HT1080 (cell line): ENCODE data around the gene THSD7A. TPM values are rescaled to one million over a fixed set of nuclear protein-coding genes. Genes with fewer than 3 reads are reported as not detected.

ENCODE experiments used
- DNase-seq: peaks from one replicate; pipeline ENCODE4 v3.0.0-alpha.2; 2015; ENCODE audit warnings: low read depth
- total RNA-seq: library from RNA; depleted of rRNA; stranded (reverse); fragments of >200 nt; shearing (Covaris generic); gene quantifications from 2 replicates; pipeline ENCODE4 v1.2.3, GENCODE V29; 2014

The THSD7A gene
- total RNA-seq, 1 experiment from 2014 or later = not detected

GRCh38 chr7:11587814-11588213 lies 244.2 kb downstream of the THSD7A start:
- DNase-seq = no peak

GRCh38 chr7:11587048-11587447 lies 244.9 kb downstream of the THSD7A start:
- DNase-seq = no peak

GRCh38 chr7:11584406-11585031 lies 247.5 kb downstream of the THSD7A start:
- no peak for DNase-seq

GRCh38 chr7:11579141-11579540 lies 252.9 kb downstream of the THSD7A start:
- DNase-seq = no peak

GRCh38 chr7:11576310-11576709 lies 255.7 kb downstream of the THSD7A start:
- no peak for DNase-seq

- DNase-seq = no peak
Measured at GRCh38 chr7:11573128-11573750, 258.8 kb downstream of the THSD7A start.

- DNase-seq = no peak
Measured at GRCh38 chr7:11570922-11571550, 261.0 kb downstream of the THSD7A start.

- no peak for DNase-seq
Measured at GRCh38 chr7:11570205-11570604, 261.8 kb downstream of the THSD7A start.

GRCh38 chr7:11567571-11567970 lies 264.4 kb downstream of the THSD7A start:
- DNase-seq = no peak

- DNase-seq = peak; percentile 35
Measured at GRCh38 chr7:11557627-11558026, 274.4 kb downstream of the THSD7A start.

GRCh38 chr7:11552676-11553296 lies 279.2 kb downstream of the THSD7A start:
- no peak for DNase-seq

GRCh38 chr7:11551470-11551869 lies 280.5 kb downstream of the THSD7A start:
- no peak for DNase-seq

GRCh38 chr7:11548532-11548931 lies 283.5 kb downstream of the THSD7A start:
- DNase-seq = no peak

GRCh38 chr7:11541330-11541729 lies 290.7 kb downstream of the THSD7A start:
- no peak for DNase-seq

- peak; percentile 84 for DNase-seq
Measured at GRCh38 chr7:11540271-11540761, 291.7 kb downstream of the THSD7A start.

- no peak for DNase-seq
Measured at GRCh38 chr7:11539853-11540252, 292.1 kb downstream of the THSD7A start.

- no peak for DNase-seq
Measured at GRCh38 chr7:11538751-11539299, 293.2 kb downstream of the THSD7A start.

GRCh38 chr7:11533229-11533820 lies 298.7 kb downstream of the THSD7A start:
- peak; percentile 31 for DNase-seq

- no peak for DNase-seq
Measured at GRCh38 chr7:11529382-11529781, 302.6 kb downstream of the THSD7A start.

GRCh38 chr7:11527707-11528106 lies 304.3 kb downstream of the THSD7A start:
- no peak for DNase-seq
